Ovary (tissue), 3 donors: Measurements from ENCODE around the gene CHD2.

Source experiments
- CTCF ChIP-seq, 3 donors: fragments of 450-650 bp in 2 of 3; fragments of 200-600 bp in 1 of 3; IDR thresholded peaks; one replicate each; pipeline versions ENCODE4 v1.5.1 to v1.8.0; 2016 to 2022; ENCODE audit warnings: antibody characterized with exemption in 3 of 3, mild to moderate bottlenecking in 1 of 3
- EP300 ChIP-seq: sonication (generic); formaldehyde crosslinking; IDR thresholded peaks from one replicate; pipeline ENCODE4 v1.6.1; 2017; ENCODE audit warnings: antibody characterized with exemption
- donor health status: DM: no; HTN: no; CAD: no.

DNA sequence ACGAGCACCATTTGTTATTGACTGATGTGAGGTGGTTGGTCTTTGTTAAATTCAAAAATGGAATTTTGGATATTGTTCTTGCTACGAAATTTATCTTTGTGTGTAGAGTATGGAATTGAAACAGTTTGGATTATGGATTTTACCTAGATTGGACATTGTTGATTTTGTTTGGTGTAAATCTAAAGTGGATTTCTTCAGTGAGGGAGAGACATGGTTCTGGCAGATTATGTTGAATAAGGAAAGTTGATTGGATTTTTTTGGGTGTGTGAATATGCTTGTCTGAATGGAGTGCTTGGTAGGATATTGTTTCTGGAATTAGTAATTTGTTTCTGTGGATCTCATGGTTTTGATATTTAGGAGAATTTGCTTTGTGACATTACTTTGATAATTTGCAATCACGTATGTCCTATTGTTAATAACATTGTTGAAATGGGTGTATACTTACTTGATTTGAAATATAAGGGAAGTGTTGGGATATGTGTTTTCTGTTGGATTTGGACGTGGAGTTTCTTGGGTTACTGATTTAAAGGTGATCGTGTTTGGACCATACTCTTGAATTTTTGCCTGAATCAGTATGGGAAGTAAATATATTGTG is 1.0 kb upstream of the CHD2 start:
- TF ChIP-seq CTCF (IDR thresholded peaks at IDR 0.05) = no peak
- TF ChIP-seq EP300 = no peak
